Natural killer cell treated with Interleukin-12 subunit alpha and Interleukin-12 subunit beta and Interleukin-15 and Interleukin-18, amount 100 ng/mL, for 72 hours (primary cell): ENCODE measurements around the gene LRIG2. TPM values are rescaled to one million over a fixed set of nuclear protein-coding genes. Genes with fewer than 3 reads are reported as not detected.

ENCODE experiments used
- ATAC-seq, 2 donors: fragments of 150-1000 bp; cut with Tn5 transposase in 1 of 2; sonication (Bioruptor Pico), chemical (Tn5 transposase) in 1 of 2; 2 replicates each; pipeline ENCODE4 v1.10.0; 2021
- DNase-seq: peaks from one replicate; pipeline ENCODE4 v3.0.0; 2022; ENCODE audit warnings: low spot score
- H3K27ac Mint-ChIP-seq, 2 donors: 1 replicate in 1 of 2; 2 replicates in 1 of 2; pipeline ENCODE4 v1.8.0; 2022; ENCODE audit warnings: mixed read lengths in 2 of 2, mild to moderate bottlenecking in 1 of 2, moderate library complexity in 1 of 2
- H3K27me3 Mint-ChIP-seq, 2 donors: 1 replicate in 1 of 2; 2 replicates in 1 of 2; pipeline ENCODE4 v1.8.0; 2022; ENCODE audit warnings: mixed read lengths in 2 of 2
- H3K36me3 Mint-ChIP-seq: one replicate; pipeline ENCODE4 v1.8.0; 2022; ENCODE audit warnings: mixed read lengths
- H3K4me1 Mint-ChIP-seq, 2 donors: 1 replicate in 1 of 2; 2 replicates in 1 of 2; pipeline ENCODE4 v1.8.0; 2022; ENCODE audit warnings: low read depth in 2 of 2, mixed read lengths in 2 of 2, mild to moderate bottlenecking in 1 of 2
- H3K4me3 Mint-ChIP-seq: one replicate; pipeline ENCODE4 v1.8.0; 2022; ENCODE audit warnings: mixed read lengths
- H3K9me3 Mint-ChIP-seq: 2 replicates; pipeline ENCODE4 v1.8.0; 2022; ENCODE audit warnings: mixed read lengths
- total RNA-seq, 2 donors: library from RNA; stranded (reverse); gene quantifications; one replicate each; pipeline ENCODE4 v1.2.3, GENCODE V29; 2022

Gene LRIG2
- total RNA-seq, 2 donors from 2014 or later = 13.0 to 20.8 TPM

GRCh38 chr1:113090051-113090450 is 17.1 kb downstream of the LRIG2 start:
- peaks cover 10 to 13% of the 10 kb centered on the region in 2 donors for H3K4me1 Mint-ChIP-seq
- H3K36me3 Mint-ChIP-seq = peaks cover 9% of the 10 kb centered on the region
- ATAC-seq (no peak), DNase-seq (no peak)
- H3K27ac Mint-ChIP-seq = no peak overlapping the region
- H3K9me3 Mint-ChIP-seq = no peaks in the 10 kb centered on the region
- no peak overlapping the region for H3K4me3 Mint-ChIP-seq
- no peaks in the 10 kb centered on the region for H3K27me3 Mint-ChIP-seq

DNA sequence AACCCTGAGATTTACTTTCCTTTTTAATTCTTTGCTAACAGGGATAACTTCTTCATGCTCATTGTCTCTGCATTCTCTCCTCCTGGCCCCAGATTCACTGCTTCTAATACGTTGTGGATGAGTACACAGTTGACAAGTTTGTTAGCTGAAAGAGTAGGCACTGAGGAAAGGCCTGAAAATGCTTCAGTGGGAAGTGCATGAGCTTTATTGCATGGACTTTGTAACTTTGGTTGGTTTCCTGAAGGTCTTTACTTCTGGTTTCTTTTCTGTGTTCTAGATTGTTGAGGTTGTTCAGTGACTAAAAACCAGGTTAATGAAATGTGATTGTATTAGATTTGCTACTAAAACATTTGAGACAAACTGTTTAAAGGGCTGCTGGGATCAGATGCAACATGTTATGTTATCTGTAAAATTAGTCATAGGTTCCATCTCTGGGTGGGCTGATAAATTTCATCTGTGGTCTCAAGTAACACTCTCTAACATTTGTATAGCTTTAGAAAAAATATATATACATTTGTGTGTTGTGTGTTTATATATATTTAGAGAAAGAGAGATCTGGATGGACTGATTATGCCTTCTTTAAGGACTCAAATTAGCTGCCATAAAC is 19.1 kb downstream of the LRIG2 start:
- H3K4me3 Mint-ChIP-seq = no peak overlapping the region
- H3K27ac Mint-ChIP-seq = peak overlapping the region in 1 of 2 donors; percentile 25
- H3K36me3 Mint-ChIP-seq = peaks cover 17% of the 10 kb centered on the region

GRCh38 chr1:113094506-113094905 is 21.5 kb downstream of the LRIG2 start:
- Mint-ChIP-seq H3K4me1 (peaks cover 4 to 7% of the 10 kb centered on the region in 2 donors), H3K27ac (no peak overlapping the region), H3K4me3 (no peak overlapping the region), H3K27me3 (no peaks in the 10 kb centered on the region), H3K9me3 (no peaks in the 10 kb centered on the region), H3K36me3 (peaks cover 17% of the 10 kb centered on the region)
- no peak for ATAC-seq
- no peak for DNase-seq

More for the DNA sequence above, 19.1 kb downstream of the LRIG2 start:
- H3K9me3 Mint-ChIP-seq = no peaks in the 10 kb centered on the region
- H3K27me3 Mint-ChIP-seq = no peaks in the 10 kb centered on the region
- ATAC-seq (no peak), DNase-seq (no peak)
- H3K4me1 Mint-ChIP-seq = peaks cover 7 to 10% of the 10 kb centered on the region in 2 donors

GRCh38 chr1:113095790-113096455 is 22.9 kb downstream of the LRIG2 start:
- ATAC-seq (no peak), DNase-seq (no peak)
- H3K9me3 Mint-ChIP-seq = no peaks in the 10 kb centered on the region
- no peaks in the 10 kb centered on the region for H3K27me3 Mint-ChIP-seq
- peaks cover 4% of the 10 kb centered on the region in 2 donors for H3K4me1 Mint-ChIP-seq
- H3K4me3 Mint-ChIP-seq = no peak overlapping the region
- H3K27ac Mint-ChIP-seq = no peak overlapping the region
- H3K36me3 Mint-ChIP-seq = peaks cover 17% of the 10 kb centered on the region

- H3K27me3 Mint-ChIP-seq = no peaks in the 10 kb centered on the region
- peaks cover 18% of the 10 kb centered on the region for H3K36me3 Mint-ChIP-seq
- no peak for ATAC-seq
- DNase-seq = no peak
- no peak overlapping the region for H3K4me3 Mint-ChIP-seq
- H3K27ac Mint-ChIP-seq = no peak overlapping the region
- no peaks in the 10 kb centered on the region for H3K9me3 Mint-ChIP-seq
- H3K4me1 Mint-ChIP-seq = peaks cover 4% of the 10 kb centered on the region in 2 donors
Observed at GRCh38 chr1:113096493-113096892, 23.5 kb downstream of the LRIG2 start.

DNA sequence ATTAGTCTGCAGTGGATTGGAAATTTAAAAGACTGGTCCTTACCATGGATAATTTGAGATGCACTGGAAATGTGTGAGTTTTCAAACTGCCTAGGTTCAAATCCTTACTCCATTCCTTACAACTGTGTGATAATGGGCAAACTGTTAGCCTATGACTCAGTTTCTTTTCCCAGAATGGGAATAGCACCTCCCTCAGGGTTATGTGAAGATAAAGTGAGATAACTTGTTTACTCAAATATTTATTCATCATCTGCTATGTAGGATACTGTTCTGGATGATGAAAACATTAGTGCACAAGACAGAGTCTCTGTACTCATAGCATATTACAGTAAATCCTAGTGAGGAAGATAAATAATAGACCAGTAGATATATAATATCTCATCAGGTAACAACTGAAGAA is 28.6 kb downstream of the LRIG2 start:
- peak overlapping the region in 1 of 2 donors; percentile 54 for H3K27ac Mint-ChIP-seq
- no peaks in the 10 kb centered on the region for H3K9me3 Mint-ChIP-seq
- no peak for DNase-seq
- H3K4me1 Mint-ChIP-seq = peaks cover 0 to 3% of the 10 kb centered on the region in 2 donors
- H3K36me3 Mint-ChIP-seq = peaks cover 23% of the 10 kb centered on the region
- H3K4me3 Mint-ChIP-seq = no peak overlapping the region
- no peak for ATAC-seq
- no peaks in the 10 kb centered on the region for H3K27me3 Mint-ChIP-seq

DNA sequence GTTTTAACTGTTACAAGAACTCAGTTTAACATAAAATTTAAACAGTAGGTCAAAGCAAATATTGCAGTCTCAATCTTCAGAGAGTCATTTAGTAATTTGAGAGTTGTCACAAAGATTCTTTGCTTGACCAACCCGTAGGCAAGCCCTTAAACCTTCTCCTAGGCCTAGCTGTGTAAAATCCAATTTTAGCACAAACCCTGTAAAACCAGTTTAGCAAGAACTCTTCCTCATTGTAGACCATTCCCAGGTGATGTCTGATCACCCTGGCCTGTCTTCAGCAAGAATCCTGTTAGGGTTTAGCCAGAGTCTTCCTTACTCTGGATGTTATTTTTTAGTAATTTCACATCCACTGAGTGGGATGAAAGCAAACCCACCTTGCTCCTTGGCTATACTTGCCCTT is 30.1 kb downstream of the LRIG2 start:
- H3K4me1 Mint-ChIP-seq = peaks cover 0 to 3% of the 10 kb centered on the region in 2 donors
- peaks cover 25% of the 10 kb centered on the region for H3K36me3 Mint-ChIP-seq
- H3K27ac Mint-ChIP-seq = peak overlapping the region in 1 of 2 donors; percentile 79
- no peaks in the 10 kb centered on the region for H3K27me3 Mint-ChIP-seq
- H3K4me3 Mint-ChIP-seq = no peak overlapping the region
- ATAC-seq (no peak), DNase-seq (no peak)
- H3K9me3 Mint-ChIP-seq = no peaks in the 10 kb centered on the region

DNA sequence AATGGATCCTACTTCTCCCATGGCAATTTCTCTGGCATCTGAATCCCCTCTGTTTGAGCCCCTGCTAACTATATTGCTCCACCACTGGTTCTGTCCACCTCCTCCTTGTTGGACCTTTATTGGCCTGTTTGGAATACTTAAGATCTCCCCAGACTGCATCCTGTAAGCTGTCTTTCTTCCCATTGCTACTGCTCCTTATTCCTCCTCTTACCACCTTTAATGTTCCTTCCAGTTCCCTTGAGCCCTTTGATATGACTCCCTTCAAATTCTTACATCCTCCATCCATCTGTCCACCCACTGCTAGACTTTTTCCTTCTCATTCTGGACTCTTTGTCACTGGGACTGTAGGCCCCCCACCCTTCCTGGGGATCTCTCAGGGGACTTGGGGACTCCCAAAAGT is 31.0 kb downstream of the LRIG2 start:
- Mint-ChIP-seq H3K4me1 (peaks cover 0 to 3% of the 10 kb centered on the region in 2 donors), H3K4me3 (no peak overlapping the region), H3K27me3 (no peaks in the 10 kb centered on the region), H3K36me3 (peaks cover 25% of the 10 kb centered on the region), H3K9me3 (no peaks in the 10 kb centered on the region), H3K27ac (peak overlapping the region in 1 of 2 donors; percentile 79)
- ATAC-seq = no peak
- DNase-seq = no peak

DNA sequence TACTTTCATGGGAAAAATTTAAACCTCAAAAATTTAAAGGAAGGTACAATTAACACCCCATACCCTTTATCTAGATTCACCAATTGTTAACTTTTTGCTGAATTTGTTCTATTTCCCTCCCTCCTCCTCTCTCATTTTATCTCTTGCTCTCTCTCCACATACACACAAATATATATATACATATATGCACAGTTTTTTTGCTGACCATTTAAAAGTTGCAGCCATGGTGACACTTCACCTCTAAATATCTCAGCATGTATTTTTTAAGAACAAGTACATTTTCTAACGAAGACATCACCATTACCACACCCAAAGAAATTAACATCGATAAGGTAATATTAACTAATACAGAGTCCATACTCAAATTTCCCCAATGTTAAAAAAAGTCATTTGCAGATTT is 33.9 kb downstream of the LRIG2 start:
- DNase-seq (no peak), ATAC-seq (no peak)
- peaks cover 0 to 3% of the 10 kb centered on the region in 2 donors for H3K4me1 Mint-ChIP-seq
- H3K9me3 Mint-ChIP-seq = no peaks in the 10 kb centered on the region
- H3K27ac Mint-ChIP-seq = peak overlapping the region in 1 of 2 donors; percentile 45
- peaks cover 25% of the 10 kb centered on the region for H3K36me3 Mint-ChIP-seq
- no peaks in the 10 kb centered on the region for H3K27me3 Mint-ChIP-seq
- no peak overlapping the region for H3K4me3 Mint-ChIP-seq

GRCh38 chr1:113109908-113110554 is 37.0 kb downstream of the LRIG2 start:
- DNase-seq (no peak), ATAC-seq (no peak)
- H3K4me1 Mint-ChIP-seq = peaks cover 0 to 2% of the 10 kb centered on the region in 2 donors
- H3K36me3 Mint-ChIP-seq = peaks cover 18% of the 10 kb centered on the region
- no peak overlapping the region for H3K4me3 Mint-ChIP-seq
- H3K27ac Mint-ChIP-seq = no peak overlapping the region
- no peaks in the 10 kb centered on the region for H3K9me3 Mint-ChIP-seq
- H3K27me3 Mint-ChIP-seq = no peaks in the 10 kb centered on the region

DNA sequence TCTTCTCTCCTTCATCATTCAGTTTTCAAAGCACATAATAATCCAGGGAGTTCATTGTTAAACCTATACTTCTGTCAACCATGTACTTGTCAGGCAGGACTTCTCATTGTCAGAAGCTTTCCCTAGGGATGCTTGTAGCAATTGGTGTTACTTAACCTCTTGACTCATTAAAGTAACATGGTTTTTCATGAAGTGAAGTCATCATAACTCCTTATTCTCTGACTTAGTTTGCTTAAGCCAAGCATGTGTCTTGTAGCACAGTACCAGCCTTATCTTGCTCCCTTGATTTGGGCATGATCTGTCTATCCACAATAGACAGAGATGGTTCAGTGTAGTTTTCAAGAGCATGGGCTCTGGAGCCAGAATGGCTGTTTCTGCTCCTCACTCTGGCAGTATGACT is 45.3 kb downstream of the LRIG2 start:
- Mint-ChIP-seq H3K36me3 (peaks cover 25% of the 10 kb centered on the region), H3K4me3 (no peak overlapping the region), H3K9me3 (no peaks in the 10 kb centered on the region), H3K27ac (no peak overlapping the region), H3K4me1 (peaks cover 0 to 5% of the 10 kb centered on the region in 2 donors), H3K27me3 (no peaks in the 10 kb centered on the region)
- no peak for ATAC-seq
- no peak for DNase-seq

DNA sequence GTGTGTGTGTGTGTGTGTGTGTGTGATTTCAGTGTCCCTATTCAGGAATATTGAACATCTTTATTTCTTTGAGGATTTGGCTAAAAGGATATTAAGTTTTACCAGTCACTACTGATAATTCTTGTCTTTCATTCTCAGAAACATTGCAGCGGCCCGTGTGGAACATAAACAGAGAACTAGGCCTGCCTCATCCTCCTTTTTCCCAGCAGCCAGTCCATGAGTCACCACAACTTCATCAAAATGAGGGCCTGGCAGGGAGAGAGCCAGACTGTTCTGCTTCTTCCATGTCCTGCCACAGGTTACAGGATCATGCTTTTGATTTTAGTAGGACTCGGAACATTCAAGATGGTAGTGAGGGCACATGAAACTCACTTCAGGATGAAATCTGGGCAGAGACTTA is 50.7 kb downstream of the LRIG2 start:
- Mint-ChIP-seq H3K27me3 (no peaks in the 10 kb centered on the region), H3K4me3 (no peak overlapping the region), H3K27ac (no peak overlapping the region), H3K4me1 (peaks cover 0 to 15% of the 10 kb centered on the region in 2 donors), H3K36me3 (peaks cover 29% of the 10 kb centered on the region), H3K9me3 (no peaks in the 10 kb centered on the region)
- DNase-seq = no peak
- ATAC-seq = no peak

DNA sequence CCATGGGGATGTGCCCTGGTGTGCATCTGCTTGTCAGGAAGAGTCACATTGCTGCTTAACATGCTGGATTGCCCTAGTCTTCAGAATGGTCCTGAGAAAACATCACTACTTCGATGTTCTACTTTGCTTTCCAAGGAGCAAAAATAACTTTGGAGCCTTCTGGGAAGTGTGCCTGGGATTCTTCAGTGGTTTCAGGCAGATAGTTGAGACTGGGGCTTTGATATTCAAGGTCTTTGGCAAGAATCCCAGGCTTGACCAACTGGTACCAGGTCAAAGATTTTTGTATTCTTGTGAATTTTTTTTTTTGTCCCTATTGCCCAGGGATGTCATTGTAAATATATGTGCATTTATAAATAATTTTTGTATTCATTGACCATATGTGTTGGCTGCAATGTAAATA is 51.4 kb downstream of the LRIG2 start:
- Mint-ChIP-seq H3K9me3 (no peaks in the 10 kb centered on the region), H3K27me3 (no peaks in the 10 kb centered on the region), H3K27ac (no peak overlapping the region), H3K4me3 (no peak overlapping the region), H3K36me3 (peaks cover 24% of the 10 kb centered on the region), H3K4me1 (peaks cover 0 to 15% of the 10 kb centered on the region in 2 donors)
- DNase-seq (no peak), ATAC-seq (no peak)

- ATAC-seq = peak in 1 of 2 donors; percentile 51
- no peak for DNase-seq
- Mint-ChIP-seq H3K4me3 (no peak overlapping the region), H3K9me3 (no peaks in the 10 kb centered on the region), H3K27me3 (no peaks in the 10 kb centered on the region), H3K36me3 (peaks cover 20% of the 10 kb centered on the region), H3K27ac (no peak overlapping the region), H3K4me1 (peaks cover 7 to 23% of the 10 kb centered on the region in 2 donors)
Observed at GRCh38 chr1:113125517-113125916, 52.5 kb downstream of the LRIG2 start.
